ENCODE data around the gene MISP. TPM values are rescaled to one million over a fixed set of nuclear protein-coding genes. Genes with fewer than 3 reads are reported as not detected.

Gene MISP
- total RNA-seq, 1 donor, result 0.09 TPM

DNA sequence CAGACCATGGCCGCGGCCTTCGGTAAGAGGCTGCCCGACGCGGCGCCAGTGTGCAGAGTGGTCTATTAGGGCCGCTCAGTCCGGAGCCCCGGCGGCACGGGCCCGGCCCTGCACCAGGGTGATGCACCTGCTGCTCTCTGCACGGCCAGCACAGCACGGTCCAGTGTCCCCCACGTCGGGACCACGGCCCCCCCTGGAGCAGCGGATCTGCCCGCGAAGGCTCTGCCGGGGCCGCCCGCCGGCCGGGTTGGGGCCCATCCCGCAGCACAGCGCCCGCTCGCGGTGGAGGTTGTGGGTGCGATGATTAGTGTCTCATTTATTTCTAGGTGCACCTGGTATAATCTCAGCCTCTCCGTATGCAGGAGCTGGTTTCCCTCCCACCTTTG, 54.2 kb downstream of the MISP start:
- H3K4me3 ChIP-seq (ENCODE audit: low read depth, low read length), result no peak overlapping the region
- no peak for DNase-seq (ENCODE audit: low read depth)
- TF ChIP-seq CTCF (IDR thresholded peaks at IDR 0.05; ENCODE audit: insufficient read depth, low read length), result no peak

DNA sequence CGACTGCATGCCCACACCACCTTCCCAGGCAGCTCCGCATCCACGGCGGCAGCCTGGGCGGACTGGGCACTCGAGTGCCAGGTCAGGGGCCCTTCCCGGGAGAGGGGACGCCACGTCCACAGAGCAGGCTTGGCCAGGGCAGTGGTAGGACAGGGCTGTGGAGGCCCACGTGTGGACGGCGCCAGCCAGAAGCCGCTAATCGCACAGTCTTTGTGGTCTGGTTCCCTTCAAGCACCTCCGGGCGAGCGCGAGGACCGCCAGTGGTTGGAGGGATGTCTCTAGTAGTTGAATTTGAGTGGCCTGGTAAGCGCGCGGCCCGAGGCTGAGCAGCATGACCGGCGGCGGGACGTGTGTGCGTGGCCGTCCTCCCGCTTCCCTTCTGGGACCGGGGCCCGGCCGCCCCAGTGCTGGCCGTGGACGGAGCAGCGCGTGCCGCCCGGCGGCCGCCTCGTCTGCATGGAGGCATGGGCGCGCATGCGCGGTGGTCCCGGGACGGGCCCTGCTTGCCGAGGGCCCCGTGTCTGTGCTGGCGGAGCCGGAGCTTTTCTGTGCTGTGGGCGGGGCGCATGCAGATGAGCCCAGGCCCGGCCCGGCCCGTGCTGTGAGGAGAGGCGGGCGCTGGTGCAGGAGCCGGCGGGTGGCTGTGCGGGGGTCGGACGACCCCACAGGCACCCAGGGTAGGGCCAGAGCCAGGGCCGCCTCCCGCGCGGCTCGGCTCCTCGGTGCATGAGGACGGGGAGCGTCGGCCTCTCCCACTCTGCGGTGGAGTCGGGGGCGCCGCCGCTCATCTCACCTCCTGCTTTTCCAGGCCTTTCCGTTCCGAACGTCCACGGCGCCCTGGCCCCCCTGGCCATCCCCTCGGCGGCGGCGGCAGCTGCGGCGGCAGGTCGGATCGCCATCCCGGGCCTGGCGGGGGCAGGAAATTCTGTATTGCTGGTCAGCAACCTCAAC, 55.0 kb downstream of the MISP start:
- H3K4me3 ChIP-seq (ENCODE audit: low read depth, low read length), result no peak overlapping the region
- TF ChIP-seq CTCF (IDR thresholded peaks at IDR 0.05; ENCODE audit: insufficient read depth, low read length), result no peak
- DNase-seq (ENCODE audit: low read depth), result no peak

- no peak for DNase-seq (ENCODE audit: low read depth)
- H3K4me3 ChIP-seq (ENCODE audit: low read depth, low read length), result no peak overlapping the region
- TF ChIP-seq CTCF (IDR thresholded peaks at IDR 0.05; ENCODE audit: insufficient read depth, low read length), result no peak
Measured at GRCh38 chr19:806815-807421, 56.0 kb downstream of the MISP start.

DNA sequence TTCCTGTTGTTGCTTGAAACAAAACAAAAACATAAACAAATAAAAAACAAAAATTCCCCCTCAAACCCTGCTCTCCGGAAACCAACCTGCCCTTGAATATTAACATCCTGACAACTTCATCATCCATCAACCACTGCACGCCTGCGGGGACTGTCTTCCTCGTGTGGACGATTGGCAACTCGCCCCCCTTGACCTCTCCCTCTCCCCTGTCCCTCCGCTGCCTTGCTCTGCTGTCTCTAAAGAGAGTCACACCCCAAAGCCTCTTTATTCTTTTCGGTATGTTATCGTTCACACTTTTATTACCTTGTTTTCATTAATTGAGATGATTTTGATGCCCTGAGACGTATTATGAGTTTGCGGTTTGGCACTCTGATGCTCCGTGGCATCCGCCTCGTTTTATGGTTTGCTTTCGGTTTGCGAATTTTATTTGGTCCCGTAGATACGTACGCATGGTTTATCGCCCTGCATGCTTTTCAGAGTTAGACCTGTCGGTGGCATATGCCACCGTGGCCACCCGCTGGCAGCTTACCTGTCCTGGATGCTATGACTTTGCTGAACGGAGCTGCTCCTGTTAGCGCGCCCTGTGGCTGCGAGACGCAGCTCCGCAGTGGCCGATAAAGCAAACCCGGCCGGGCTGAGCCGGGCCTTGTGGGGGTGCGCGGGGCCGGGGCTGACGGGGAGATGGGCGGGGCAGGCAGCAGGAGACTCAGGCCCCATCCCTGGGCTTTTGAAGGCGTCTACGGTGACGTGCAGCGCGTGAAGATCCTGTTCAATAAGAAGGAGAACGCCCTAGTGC, 56.9 kb downstream of the MISP start:
- no peak for DNase-seq (ENCODE audit: low read depth)
- no peak overlapping the region for H3K4me3 ChIP-seq (ENCODE audit: low read depth, low read length)
- no peak for TF ChIP-seq CTCF (IDR thresholded peaks at IDR 0.05; ENCODE audit: insufficient read depth, low read length)

DNA sequence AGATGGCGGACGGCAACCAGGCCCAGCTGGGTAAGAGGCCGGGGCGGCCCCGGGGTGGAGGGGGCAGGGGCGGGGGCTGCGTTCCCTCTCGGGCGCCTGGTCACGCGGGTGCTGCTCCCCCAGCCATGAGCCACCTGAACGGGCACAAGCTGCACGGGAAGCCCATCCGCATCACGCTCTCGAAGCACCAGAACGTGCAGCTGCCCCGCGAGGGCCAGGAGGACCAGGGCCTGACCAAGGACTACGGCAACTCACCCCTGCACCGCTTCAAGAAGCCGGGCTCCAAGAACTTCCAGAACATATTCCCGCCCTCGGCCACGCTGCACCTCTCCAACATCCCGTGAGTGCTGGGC, 57.5 kb downstream of the MISP start:
- H3K4me3 ChIP-seq (ENCODE audit: low read depth, low read length), result no peak overlapping the region
- no peak for DNase-seq (ENCODE audit: low read depth)
- TF ChIP-seq CTCF (IDR thresholded peaks at IDR 0.05; ENCODE audit: insufficient read depth, low read length), result no peak

- no peak for DNase-seq (ENCODE audit: low read depth)
- TF ChIP-seq CTCF (IDR thresholded peaks at IDR 0.05; ENCODE audit: insufficient read depth, low read length), result no peak
- no peak overlapping the region for H3K4me3 ChIP-seq (ENCODE audit: low read depth, low read length)
Measured at GRCh38 chr19:810077-810855, 59.4 kb downstream of the MISP start.
